LNCAP (cell line): Measurements from ENCODE around the gene COX15.

Experiments
- TF ChIP-seq, protein P1 (sequence below): fragments of 450-650 bp; IDR thresholded peaks from 2 replicates; pipeline ENCODE4 v1.5.1; 2017; ENCODE audit warnings: mild to moderate bottlenecking

The COX15 gene

DNA sequence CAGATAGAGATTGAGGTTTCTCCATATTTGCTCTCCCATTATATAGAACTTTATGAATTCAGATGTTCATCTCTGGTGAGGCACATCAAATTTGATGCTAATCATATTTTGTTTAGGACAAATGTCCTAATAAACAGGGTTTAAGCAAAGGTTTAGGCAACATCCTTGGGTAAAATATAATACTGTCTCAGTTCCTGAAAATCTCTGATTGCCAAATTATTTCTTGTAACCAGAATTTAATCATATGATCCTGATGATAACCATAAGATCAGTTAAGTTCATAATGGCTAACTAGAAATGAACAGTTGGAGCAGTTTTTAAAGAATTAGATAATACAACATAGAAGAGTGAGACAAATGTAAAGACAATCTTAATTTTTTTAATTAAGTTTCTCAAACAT, 18.7 kb upstream of the COX15 start:
- TF ChIP-seq, protein P1, sequence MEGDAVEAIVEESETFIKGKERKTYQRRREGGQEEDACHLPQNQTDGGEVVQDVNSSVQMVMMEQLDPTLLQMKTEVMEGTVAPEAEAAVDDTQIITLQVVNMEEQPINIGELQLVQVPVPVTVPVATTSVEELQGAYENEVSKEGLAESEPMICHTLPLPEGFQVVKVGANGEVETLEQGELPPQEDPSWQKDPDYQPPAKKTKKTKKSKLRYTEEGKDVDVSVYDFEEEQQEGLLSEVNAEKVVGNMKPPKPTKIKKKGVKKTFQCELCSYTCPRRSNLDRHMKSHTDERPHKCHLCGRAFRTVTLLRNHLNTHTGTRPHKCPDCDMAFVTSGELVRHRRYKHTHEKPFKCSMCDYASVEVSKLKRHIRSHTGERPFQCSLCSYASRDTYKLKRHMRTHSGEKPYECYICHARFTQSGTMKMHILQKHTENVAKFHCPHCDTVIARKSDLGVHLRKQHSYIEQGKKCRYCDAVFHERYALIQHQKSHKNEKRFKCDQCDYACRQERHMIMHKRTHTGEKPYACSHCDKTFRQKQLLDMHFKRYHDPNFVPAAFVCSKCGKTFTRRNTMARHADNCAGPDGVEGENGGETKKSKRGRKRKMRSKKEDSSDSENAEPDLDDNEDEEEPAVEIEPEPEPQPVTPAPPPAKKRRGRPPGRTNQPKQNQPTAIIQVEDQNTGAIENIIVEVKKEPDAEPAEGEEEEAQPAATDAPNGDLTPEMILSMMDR: no peak

DNA sequence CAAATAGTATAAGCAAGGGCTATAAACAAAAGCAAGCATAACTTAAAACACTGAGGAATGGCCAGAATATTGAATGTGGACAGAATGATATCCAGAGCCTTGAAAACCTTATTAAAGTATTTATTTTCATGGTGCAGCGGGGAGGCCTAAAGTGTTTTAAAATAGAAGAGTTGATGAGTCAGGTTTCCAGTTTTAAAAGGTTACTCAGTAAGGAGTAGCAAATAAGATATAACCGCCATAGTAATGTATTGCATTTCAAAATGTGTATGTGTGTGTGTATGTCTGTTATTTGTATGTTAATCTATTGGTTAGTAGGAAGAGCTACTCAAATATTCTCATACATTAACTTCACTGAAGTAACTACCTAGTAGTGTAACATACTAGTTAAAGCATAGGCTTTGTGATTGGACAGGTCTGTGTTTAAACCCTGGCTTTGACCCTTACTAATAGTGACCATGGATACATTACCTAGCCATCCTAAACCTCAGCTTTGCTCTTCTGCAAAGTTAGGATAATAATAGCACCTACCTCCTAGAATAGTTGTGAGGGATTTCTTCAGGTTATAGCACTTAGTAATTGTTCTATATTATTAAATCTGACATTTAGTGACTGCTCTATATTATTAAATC, 17.0 kb upstream of the COX15 start:
- TF ChIP-seq, protein P1: no peak

DNA sequence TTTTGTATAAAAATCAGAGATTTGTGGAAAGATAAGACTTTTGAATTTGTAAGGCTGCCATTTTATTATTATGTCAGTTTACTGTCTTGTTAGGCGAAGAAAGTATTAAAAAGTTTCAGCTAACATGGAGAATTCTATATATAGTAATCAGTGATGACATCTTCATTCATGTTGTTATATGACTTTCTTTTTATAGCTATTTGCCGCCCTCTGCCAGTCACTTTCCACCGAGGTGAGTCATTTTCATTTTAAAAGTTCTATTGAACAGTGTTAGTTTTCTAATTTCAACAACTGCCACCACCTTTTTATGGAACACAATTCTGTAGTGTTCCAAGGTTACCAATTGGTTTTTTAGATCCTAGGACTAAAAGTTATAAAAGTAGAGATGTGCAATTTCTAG, 11.9 kb upstream of the COX15 start:
- TF ChIP-seq, protein P1: no peak

DNA sequence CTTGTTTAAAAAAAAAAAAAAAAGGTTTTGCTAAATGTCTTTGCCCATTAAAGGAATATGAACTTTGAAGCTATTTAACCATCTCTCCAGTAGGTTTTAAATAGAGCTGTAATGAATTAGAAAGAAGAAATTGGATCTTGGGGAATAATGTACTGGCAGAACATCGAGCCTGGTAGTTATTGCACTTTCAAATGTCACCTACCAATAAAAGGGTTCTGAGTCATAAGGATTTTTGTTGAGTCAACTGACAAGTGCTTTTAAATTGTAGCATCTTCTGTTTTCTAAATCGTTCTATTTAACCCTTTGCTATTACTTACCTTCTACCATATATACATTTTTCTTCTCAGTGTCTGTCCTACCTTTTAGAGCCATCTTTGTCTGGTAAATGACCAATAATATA, 10.8 kb upstream of the COX15 start:
- TF ChIP-seq, protein P1: no peak

DNA sequence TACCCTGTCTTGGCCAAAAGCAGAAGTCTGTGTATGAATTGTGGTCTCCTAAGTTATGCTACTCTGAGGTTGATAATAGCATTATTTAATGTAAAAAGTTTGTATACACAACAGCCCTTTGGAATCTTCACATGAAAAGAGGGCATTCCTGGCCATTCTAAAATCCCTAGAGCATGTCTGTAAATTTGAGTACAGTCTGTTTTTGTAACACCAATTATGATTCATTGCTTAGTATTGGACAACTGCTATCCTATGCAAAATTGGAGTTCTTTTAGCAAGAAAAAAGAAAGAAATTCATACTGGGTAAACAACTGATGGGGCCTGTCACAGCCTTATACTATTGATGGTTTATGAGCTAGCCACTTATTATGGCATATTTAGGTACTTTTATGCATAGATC, 10.3 kb upstream of the COX15 start:
- TF ChIP-seq, protein P1: no peak

DNA sequence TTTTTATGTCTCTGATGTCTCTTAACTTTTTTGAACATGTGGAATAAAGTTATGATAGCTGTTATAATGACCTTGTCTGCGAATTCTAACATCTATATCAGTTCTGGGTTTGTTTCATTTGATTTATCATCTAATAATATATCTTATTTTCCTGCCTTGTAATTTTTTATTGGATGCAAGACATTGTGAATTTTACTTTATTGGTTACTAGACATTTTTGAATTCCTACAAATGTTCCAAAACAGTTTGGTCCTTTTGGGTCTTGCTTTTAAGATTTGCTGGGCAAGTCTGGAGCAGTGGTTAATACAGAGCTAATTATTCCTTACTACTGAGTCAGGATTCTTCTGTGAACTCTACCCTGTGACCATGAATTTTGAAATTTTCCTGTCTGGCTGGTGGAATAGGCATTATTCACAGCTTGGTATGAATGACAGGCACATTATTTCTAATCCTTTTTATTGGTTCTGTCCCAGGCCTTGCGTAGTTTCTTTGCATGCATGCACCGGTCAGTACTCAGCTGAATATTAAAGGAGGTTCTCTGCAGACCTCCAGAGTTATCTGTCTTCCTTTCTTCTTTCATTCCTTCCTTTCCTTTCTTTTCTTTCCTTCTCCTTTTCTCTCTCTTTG, 9.1 kb upstream of the COX15 start:
- TF ChIP-seq, protein P1: no peak

DNA sequence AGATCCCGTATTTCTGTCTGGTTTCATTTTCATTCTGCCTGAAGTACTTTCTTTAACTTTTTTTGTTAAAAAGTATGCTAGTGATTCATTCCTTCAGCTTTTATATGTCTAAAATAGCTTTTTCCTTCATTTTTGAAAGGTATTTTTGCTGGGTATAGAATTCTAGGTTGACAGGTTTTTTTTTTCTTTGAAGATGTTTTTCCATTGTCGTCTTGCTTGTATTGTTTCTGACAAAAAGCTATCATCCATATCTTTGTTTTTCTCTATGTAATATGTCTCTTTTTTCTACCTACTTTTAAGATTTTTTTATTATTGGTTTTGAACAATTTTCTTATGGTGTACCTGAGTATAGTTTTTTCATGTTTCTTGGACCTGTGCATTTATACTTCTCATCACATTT, 8.3 kb upstream of the COX15 start:
- TF ChIP-seq, protein P1: no peak
